SH-SY5Y (cell line): ENCODE measurements around the gene SLC22A13.

ENCODE experiments used
- GATA2 ChIP-seq: IDR thresholded peaks from 2 replicates; pipeline ENCODE4 v1.6.1; 2011; ENCODE audit warnings: mild to moderate bottlenecking, low read depth, low read length
- GATA3 ChIP-seq: IDR thresholded peaks from 2 replicates; pipeline ENCODE4 v1.6.1; 2011; ENCODE audit warnings: low read depth, mild to moderate bottlenecking, low read length, moderate library complexity

DNA sequence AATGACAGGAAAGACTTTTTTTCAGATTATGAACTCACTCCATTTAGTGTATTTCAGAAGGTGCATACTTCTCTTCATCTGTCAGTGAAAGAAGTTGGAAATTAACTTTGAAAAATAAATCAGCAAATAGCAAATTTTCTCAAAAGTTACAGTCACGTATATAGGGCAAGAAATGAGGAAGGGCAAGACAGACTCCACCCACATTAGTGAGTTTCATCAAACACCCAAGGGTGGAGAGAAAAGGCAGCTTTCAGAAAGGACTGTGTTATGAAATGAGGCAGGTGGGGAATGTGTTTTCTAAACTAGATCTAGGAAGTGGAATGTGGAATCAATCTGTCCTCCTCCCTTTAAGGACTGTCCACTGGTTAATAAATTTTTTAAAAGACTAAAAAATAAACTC lies 2.9 kb downstream of the SLC22A13 start:
- TF ChIP-seq GATA2: no peak
- no peak for TF ChIP-seq GATA3
